C4-2B (cell line): ENCODE measurements around the gene RRAGD.

Source experiments
- H3K27ac ChIP-seq: fragments of 450-650 bp; 2 replicates; pipeline ENCODE4 v1.5.1; 2017
- CTCF ChIP-seq: fragments of 450-650 bp; conservative IDR thresholded peaks from 2 replicates; pipeline ENCODE4 v1.5.1; 2017; ENCODE audit warnings: mild to moderate bottlenecking
- ZFX ChIP-seq: fragments of 450-650 bp; IDR thresholded peaks from 2 replicates; pipeline ENCODE4 v1.6.1; 2017

The RRAGD gene

GRCh38 chr6:89330910-89331309 lies 81.2 kb downstream of the RRAGD start:
- no peak overlapping the region for H3K27ac ChIP-seq

DNA sequence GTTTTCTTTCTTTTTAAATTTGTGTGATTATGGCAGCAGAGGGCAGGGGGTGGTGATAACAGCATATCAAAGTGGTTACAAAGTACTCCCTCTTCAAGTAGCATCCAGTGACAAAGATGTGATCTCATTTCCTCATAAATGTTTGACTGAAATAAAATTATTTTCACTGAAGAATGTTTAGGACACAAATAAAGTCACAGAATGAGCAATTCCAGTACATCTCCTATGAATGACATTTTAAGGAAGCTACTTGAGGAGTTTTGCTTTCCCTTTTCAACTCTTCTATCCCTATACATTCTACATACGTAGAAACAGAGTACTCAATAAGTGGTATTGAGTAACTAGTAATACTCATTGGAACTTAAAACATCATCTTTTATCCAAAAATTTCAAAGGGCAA lies 83.1 kb downstream of the RRAGD start:
- H3K27ac ChIP-seq, result no peak overlapping the region
- TF ChIP-seq ZFX, result no peak
- TF ChIP-seq CTCF, result no peak

More at GRCh38 chr6:89330910-89331309, 81.2 kb downstream of the RRAGD start:
- no peak for TF ChIP-seq CTCF
- TF ChIP-seq ZFX, result no peak

DNA sequence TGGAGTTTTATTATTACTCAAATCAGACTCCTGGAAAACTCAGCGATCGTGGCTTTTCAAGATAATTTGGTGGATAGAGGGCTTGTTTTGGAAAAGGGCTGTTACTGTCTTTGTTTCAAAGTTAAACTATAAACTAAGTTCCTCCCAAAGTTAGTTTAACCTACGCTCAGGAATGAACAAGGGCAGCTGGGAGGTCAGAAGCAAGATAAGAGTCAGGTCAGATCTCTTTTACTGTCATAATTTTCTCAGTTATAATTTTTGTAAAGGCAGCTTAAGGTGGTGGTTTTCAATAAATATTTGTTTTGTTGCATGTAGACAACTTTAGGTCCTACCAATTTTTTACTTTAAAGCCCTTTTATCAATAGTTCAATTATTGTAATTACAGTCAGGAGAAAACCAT lies 87.8 kb downstream of the RRAGD start:
- no peak overlapping the region for H3K27ac ChIP-seq
- TF ChIP-seq ZFX (no peak), CTCF (no peak)

DNA sequence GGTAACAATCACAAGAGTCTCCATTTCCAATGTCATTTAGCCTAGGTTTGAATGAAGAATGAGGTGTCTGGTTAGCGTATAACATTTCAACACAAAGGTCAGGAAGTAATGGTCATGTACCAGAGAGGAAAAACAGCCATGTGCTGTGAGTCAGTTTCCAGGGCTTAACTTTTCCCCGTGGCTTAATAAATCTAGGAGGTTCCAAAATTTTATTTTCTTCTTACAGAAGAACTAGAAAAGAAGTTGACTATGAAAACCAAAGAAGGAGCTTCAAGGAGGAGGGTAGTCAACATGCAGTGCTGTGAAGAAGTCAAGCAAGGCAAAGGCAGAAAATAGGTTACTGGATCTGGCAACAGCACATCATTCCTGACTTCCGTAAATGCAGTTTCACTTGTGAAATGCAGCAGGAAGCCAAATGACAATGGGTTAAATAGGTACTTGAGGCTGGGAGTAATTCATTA lies 88.5 kb downstream of the RRAGD start:
- TF ChIP-seq ZFX (no peak), CTCF (no peak)
- no peak overlapping the region for H3K27ac ChIP-seq

- H3K27ac ChIP-seq, result no peak overlapping the region
- TF ChIP-seq ZFX (no peak), CTCF (no peak)
Observed at GRCh38 chr6:89321131-89321970, 90.7 kb downstream of the RRAGD start.

DNA sequence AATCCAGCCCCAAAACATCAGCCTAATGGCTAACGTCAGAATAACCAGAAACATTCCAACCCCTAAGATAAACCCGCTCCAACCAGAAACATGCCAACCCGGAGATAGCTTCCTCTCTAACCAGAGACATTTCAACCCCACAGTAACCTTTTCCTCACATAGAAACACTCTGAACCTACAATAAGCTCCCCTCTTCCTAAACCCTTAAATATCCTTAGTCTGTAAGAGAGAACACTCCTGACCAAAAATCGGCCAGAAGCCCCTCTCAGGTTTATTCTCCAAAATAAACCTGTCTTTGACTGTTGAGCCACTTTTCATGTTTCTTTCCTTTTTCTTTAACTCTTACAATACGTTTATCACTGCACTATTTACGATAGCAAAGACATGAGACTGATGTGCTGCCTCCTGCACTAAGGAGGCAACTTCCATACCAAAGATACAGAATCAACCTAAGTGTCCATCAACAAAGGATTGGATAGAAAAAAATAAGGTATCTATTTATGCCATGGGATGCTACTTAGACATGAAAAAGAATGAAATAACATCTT lies 92.0 kb downstream of the RRAGD start:
- TF ChIP-seq CTCF (no peak), ZFX (no peak)
- H3K27ac ChIP-seq, result no peak overlapping the region

DNA sequence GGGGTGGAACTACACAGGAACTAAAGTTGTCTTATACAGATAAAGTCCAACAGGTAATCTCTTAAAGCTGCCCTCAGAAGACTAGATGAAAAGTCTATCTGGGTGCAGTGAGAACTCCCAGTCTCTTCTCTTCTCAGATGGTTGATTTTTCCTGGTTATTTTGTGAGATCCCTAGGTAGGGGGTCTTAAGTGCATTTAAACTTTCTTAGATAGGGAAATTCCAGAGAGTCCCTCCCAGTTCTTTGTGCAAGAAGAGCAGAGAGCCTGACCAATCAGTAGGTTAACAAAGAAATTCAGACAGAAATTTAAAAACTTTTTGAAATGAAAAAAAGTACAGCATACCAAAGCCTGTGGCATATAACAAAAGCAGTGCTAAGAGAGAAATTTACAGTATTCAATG lies 95.0 kb downstream of the RRAGD start:
- TF ChIP-seq ZFX (no peak), CTCF (no peak)
- H3K27ac ChIP-seq, result no peak overlapping the region
